Measurements from ENCODE around the gene ZMYND10. TPM values are rescaled to one million over a fixed set of nuclear protein-coding genes. Genes with fewer than 3 reads are reported as not detected.

The ZMYND10 gene
- total RNA-seq, 1 donor from 2014 or later: 0.71 TPM

DNA sequence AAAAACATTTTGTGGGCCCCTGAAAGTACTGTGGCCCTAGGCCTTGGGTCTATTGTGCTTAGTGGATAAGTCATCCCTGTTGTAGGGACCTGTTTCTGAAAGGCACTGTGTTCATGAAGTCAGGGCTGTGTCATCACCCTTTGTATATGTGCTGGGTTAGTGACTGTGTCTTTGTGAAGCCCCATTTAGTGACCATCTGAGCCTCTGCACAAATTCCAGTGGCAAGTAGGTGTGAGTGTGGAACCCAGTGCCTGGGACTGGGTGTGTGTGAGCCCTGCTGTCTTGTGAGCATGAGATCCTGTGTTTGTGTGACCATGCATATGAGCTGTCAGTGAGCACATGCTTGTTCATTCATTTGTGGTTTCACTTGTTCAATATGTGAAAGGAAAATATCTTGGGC lies 40.9 kb downstream of the ZMYND10 start:
- DNase-seq (ENCODE audit: low spot score): no peak

DNA sequence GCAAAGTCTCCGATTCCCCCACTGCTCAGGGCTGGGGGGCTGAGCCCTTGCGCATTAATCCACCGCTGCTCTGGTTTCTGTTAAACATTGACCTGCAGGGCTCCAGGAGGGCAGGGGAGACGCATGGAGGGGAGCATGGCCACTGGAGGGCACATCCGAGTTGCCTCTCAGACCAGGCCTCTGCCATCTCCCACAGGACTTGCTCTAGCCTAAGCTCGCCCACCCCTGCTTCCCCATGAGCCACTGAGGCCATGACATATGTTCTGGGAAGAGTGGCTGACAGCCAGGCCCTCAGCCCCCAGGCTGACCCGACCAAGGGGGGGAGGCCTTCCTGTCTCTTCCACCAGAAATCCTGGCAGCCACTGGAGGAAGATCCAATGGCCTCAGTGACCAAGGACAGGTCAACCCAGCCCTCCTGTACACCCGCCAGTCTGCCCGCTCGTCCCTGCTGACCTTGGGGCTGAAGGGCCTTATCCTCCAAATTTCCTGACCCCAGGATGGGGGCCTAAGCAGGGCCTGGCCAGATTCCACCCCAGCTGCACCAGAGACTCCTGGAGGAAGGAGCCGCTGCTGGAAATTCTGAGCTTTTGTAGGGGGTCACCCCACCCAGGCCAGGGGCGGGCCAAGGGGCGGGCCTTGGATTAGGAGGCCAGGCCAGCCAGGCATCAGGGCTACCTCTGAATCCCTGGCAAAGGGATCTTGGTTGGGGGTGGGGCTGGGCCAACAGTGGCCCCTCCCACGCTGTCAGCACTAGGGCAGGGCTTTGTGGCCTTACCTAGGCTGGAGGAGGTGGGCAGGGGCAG lies 42.3 kb downstream of the ZMYND10 start, which contains the start of gene HYAL1:
Gene HYAL1 (minus strand): TSS at position 562 of the 803 bp plus-strand sequence. CDS start 618 bp downstream, outside the sequence.
- no peak for DNase-seq (ENCODE audit: low spot score)

DNA sequence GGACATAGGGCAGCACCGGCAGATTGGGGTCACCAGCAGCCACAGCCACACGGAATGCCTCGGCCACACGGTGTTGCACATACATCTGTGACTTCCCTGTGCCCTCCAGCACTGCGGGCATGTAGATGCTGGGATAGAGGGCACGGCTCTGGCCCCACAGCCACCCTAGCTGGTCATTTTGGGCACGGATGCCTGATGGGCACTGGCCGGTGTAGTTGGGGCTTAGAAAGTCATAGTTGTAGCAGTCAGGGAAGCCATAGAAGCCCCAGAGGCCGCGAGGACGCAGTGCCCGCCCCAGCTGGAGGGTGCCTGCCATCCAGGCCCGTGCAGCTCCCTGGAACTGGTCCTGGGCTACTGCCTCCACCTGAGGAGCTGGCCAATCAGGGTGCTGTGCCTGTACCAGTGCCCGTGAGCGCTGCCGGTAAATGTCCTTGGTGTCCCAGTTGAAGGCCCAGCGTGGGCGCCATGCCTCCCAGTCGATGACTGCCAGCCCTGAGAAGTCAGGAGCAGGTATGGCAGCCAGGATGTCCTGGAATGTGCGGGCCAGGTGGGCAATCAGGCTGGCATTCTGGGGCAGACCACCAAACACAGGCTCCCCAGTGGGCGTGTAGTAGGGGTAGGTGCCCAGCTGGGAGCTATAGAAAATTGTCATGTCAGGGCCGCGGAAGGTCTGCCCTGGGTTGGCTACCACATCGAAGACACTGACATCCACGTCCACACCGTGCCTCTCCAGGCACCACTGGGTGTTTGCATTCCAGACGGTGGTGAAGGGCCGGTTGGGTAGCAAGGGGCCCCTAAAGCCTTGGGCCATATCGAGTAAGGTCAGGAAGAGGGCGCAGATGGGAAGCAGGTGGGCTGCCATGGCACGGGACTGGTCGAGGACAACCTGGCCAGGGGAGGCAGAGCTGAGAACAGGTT lies 43.2 kb downstream of the ZMYND10 start:
- DNase-seq (ENCODE audit: low spot score): no peak

DNA sequence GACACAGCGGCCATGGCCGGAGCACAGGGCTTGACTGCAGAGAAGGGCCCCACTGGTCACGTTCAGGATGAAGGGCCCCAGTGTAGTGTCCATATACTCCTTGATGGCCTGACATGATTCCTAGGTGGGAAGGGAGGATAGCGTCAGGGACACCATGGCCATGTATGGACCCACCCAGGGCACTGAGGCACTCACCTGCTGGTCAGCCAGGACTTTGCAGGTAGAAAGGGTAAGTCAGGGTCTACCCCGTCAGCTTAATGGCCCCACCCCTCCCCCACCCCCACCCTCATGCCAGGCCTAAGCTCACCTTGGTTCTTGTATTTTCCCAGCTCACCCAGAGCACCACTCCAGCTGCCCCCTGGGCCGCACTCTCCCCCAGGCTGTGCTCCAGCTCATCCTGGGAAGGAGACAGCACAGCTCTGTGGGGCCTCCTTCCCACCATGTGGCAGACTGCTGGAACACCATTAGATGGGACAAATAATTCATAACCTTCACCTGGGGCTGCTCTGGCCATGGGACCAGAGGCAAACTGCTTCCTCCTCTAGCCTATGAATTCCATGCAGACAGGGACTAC lies 44.8 kb downstream of the ZMYND10 start:
- no peak for DNase-seq (ENCODE audit: low spot score)

DNA sequence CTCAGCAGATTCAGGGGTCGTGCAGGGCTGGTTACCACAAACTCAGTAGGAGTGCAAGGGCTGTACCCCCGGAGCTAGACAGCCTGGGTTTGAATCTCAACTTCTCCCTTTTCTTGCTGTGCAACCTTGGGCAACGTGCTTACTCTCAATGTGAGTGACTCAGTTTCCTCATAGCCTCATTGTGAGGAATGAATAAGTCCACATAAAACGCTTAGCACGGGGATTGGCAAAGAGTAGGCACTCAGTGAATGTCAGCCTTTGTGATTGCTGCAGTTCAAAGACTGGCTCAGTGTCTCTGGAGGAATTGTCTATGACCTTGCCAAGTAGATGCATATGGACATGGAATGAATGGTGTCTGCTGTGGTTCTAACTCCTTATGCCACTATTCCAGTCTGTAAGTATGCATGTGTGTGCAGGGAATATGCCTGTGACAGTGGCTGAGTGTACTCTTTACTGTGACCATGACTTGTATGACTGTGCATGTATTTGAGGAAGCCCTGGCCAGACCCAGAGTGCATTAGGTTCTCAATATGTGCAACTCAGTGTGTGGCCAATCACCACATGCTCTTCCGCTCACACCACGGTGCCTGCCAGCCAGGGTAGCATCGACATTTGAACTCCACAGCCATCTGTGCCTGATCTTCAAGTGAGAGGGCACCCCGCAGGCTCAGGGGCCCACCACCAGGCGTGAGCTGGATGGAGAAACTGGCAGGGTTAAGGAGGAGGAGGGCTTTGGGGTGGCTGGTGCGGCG lies 45.4 kb downstream of the ZMYND10 start:
- DNase-seq (ENCODE audit: low spot score): no peak

DNA sequence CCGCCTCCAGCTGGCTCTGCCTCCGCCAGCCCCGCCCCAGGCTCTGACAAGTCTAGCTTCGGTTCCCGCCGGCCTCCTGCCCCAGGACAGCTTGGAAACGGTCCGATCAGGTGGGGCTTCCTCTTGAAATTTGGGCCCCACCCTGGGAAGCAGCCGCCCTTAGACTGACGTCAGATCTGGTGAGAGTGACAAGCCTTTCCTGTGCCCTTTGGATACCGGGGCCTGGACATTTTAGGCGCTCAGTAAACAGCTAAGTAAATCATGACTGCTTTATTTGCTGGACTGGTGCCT lies 45.9 kb downstream of the ZMYND10 start:
- DNase-seq (ENCODE audit: low spot score): no peak

DNA sequence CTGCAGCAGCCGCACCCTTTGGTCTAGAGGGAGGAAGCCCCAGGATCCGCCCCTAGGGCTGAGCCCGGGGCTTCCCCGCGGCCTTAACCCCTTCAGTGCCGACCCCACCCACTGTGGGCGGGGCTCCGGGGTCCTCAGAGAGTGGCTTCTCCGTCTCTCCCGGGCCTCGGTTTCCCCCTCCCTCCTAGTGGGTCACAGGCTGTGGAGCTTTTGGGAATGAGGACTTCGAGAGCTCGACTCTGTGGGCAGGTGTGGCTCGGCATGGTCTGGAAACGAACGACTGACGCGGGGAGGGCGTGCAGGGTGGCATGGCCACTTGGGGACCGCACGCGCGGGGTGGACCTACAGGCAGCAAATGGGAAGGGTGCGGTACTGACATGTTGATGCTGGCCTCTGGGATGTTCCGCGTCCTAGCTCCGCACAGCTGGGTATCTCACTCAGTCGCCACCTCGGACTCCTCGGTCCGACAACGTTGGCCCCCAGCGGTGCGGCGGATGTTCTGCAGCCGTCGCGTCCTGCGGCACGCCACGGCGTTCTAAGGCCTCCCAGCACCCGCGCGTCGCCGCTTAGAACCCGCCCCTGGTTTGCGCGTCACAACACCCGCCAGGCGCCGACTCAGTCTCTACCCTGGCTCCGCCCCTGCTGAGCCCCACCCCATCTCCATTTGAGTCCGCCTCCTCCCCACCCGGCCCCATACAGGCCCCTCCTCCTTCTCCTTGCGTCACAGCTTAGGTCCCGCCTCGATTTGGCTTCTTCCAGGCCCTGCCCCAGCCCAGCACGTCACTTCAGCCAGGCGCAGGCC lies 46.5 kb downstream of the ZMYND10 start, which contains the start of the genes HYAL3 and NAA80:
Gene HYAL3 (minus strand): TSS at position 570 of the 802 bp plus-strand sequence. CDS start 3,803 bp downstream, outside the sequence.
Gene NAA80 (minus strand): TSS at position 570 of the 802 bp plus-strand sequence. CDS start 1,942 bp downstream, outside the sequence.
- peak; percentile 100 for DNase-seq (ENCODE audit: low spot score)

DNA sequence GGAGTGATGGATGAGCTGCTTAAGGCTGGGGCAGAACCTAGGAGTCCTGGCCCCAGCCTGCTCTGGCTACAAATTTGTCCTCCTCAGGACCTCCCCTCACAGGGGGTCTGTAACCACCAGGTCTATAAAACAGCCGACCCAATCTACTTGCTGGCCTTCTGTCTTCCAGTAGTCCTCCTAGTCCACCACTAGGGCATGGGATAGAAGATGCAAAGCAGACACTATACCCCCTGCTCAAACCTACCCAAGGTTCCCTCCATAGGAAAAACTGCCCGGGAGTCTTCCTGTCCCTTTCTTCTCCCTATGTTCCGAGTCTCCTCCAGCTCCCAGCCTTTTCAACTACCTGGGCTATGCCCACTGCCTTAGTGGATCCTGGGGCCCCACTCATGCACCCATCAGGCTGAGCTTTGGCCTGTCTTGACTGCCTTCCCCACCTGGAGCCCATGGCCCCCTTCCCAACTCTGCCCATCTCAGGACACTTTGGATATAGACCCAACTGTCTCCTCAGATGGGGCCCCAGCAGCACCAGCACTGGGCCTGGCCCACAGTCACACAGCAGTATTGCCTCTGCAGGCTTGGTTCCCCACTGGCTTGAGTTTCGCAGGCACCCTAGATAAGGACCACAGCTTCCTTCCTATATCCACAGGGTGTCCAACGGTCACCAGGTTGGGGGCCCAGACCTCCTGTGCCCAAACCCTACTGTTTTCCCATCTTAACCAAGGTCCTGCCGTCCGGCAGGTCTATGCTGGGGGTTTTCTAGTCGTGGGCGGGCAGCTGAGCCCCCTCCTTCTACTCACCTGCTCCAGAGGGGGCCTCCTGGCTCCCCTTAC lies 47.4 kb downstream of the ZMYND10 start:
- no peak for DNase-seq (ENCODE audit: low spot score)

DNA sequence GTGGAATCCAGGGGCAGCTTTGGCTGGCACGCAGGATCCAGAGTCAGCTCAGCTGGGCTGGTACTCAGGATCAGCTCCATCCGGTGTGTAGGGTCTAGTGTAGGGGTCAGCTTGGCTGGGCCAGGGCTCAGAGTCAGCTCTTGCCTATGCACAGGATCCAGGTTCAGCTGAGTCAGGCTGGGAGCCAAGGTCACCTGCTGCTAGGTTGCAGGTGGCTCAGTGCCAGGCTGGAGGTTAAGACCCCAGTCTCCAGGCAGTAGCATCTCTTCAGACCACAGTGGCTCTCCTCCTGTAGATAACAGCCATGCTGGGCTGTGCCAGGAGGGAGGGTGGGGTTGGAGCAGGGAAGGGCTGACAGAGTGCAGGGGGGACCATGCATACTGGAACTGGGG lies 48.2 kb downstream of the ZMYND10 start:
- DNase-seq (ENCODE audit: low spot score): no peak

DNA sequence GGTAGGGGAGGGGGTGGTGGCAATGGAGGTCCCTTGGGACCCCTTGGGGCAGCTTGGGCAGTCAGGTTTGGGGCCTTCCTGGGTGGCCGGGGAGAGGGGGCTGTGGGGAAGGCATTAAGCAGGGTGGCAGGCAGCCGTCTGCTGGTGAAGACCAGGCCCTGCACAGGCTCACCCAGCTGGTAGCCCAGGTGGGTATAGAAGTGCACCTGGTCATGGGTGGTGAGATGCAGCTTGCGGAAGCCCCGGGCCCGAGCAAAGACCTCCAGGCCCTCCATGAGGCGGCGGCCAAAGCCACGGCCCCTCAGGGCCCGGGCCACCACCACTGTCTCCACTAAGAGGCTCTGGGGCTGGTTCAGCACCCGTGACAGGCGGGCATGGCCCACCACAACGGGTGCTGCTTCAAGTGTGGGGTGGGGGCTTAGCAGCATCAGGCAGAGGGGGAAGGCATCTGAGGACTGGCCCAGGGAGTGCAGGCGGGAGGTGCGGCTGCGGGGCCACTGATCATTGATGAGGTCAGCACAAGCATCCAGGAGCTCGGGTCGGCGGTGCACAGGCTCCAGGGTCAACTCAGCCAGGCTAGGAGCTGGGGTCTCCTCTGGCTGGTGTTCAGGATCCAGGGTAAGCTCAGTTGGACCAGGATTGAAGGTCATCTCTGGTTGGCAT lies 48.7 kb downstream of the ZMYND10 start:
- no peak for DNase-seq (ENCODE audit: low spot score)

DNA sequence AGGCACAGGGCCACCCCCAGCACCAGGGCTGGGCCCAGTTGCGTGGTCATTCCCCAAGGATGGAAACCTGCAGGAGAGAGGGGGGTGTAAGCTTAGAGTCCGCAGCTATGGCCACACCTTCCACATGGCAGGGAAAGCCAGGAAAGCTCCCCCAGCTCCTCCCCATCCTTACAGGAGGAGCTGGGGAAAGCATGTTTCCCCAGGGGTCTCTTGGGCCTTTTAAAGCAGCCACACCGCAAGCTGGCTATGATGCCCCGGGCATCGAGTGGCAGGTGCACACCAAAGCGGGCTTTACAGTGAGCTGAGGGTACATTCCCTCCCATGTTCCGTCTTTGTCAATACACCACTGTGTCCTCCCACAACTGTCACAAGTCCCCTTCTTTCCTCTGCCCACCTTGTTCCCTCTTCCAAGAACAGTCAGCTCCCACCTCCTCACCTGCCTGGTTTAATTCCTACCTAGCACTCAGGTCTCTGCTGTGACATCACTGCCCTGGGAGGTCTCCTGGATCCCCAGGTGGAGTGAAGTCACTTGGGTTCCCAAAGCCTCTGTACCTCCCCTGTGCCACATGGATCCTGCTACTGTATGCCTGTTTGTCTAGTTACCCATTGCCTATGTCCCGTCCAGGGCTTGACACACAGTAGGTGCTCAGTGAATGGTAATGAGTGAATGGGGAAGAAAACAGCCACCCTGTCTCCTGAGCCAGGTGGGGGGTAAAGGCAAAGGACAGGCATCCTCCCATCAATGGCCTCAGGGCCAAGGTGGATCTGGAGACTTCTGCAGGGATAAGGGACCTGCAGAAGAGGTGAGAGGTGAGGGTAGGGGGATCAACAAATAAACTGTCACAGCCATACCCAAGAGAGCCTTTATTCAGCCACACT lies 49.7 kb downstream of the ZMYND10 start:
- no peak for DNase-seq (ENCODE audit: low spot score)

DNA sequence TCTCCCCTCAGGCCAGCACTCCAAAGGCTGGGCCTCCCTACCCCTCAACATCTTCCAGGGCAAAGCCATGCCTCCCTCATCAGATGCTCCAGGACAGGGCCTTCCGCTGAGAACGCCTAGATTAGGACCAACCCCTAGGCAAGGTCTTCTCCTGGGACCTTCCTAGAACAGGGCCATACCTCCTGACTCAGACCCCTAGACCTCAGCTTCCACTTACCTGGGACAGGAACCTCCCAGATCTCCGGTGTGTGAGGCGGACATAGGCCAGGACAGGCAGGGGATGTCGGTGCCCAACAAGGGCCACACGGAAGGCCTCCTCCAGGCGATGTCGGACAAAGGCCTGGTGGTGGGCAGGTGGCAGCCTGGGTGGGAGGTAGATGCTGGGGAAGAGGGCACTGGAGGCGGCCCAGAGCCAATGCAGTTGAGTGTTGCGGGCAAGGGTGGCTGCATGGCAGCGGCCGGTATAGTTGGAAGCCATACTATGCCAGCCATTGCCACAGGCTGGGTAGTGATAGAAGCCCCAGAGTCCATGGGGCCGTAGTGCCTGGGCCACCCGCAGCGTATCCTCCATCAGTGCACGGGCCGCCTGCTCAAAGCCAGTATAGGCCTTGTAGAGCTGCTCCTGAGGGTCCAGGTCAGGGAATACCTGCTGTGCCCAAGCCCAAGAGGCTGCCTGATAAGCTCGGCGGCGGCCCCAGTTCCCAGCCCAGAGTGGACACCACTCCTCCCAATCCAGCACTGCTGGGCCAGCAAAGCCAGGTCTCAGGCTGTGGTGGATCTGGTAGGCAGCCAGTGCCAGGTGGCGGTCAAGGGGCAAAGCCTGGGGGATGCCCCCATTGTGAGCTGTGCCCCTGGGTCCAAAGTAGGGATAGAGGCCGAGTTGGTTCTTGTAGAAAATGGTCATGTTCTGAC lies 50.8 kb downstream of the ZMYND10 start:
- DNase-seq (ENCODE audit: low spot score): no peak

DNA sequence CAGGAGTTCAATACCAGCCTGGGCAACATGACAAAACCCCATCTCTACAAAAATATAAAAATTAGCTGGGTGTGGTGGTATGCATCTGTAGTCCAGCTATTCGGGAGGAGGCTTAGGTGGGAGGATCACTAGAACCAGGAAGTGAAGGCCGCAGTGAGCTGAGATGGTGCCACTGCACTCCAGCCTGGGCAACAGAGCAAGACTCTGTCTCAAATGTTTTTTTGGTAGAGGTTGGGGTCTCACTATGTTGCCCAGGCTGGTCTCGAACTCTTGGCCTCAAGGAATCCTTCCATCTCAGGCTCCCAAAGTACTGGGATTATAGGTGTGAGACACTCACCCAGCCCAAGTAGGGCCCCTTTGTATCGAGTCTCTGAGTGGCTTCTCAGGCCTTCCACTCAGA lies 51.4 kb downstream of the ZMYND10 start:
- no peak for DNase-seq (ENCODE audit: low spot score)

DNA sequence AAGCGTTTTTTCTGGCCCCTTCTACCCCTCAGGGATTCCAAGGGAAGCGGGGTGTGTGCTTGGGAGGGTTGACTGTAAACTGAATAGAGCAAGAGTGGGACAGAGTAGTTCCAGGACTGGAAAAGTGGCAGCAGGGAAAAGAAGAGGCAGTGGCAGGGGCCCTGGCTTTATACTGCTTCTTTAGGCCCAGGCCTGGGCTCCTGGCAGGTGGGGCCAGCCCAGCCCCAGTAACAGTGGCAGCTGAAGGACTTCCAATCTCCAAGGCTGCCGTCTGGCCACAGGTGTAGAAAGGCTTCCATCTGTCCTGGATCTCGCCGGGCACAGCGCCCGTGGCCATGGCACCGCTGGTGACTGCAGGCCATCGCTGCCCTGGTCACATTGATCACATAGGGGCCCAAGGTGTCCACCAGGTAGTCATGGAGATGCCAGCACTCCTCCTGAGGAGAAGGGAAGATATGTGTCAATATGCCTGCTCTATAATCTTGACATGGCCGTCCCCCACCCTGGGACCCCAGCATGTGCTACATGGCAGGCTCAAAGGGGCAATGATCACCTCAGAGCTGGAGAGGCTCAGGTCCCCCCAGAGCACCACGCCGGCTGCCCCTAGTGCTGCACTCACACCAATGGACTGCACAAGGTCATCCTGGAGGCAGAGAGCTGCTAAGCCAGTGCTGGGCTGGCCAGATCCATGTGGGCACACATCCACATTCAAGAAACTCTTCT lies 52.3 kb downstream of the ZMYND10 start:
- DNase-seq (ENCODE audit: low spot score): no peak

DNA sequence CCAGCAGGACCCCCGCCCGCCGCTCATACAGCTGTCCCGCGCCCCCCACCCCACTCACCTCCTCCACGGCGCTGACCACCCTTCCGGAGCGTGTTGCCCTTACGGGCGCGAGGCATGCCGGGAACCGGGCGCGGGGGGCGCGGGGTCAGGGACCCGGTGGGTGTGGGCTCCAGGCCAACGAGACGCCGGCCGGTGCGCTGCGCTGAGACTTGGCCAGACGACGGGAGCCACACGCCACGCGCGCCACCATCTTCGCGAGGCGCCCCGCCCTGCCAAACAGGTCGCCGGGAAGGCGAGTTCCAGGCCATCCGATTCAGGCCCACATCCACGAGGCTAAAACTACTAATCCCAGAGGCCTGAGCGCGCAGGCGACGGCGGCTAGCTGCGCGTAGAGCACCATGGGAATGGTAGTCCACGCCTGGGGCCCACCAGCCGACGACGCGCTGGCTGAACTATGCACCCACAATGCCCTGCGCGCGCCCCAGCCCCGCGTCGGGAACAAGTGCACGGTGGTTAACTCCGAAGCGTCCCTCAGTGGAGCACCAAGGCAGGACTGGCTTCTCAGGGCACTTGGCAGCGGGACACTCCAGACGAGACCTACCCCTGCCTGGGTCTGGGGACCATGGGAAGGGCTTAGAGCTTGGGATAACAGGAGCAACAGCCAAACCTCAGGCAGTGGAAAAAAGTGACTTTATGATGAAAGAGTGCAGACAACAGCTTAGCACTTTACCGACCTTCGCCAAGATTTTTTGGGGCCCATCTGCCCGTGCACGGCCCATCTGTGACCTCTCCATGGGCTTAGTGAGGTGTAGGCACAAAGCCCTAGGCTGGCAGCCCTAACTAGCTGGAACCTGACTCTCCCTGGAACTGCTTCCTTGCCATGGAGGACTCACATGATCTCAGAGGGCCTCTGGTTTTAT lies 53.1 kb downstream of the ZMYND10 start, which contains the start of gene IFRD2:
Gene IFRD2 (minus strand): TSS at position 271 of the 920 bp plus-strand sequence. CDS start 155 bp downstream, at position 116.
- peak; percentile 99 for DNase-seq (ENCODE audit: low spot score)
